NCI-H2107 treated with DMSO at 0.1 percent for 48 hours (cell line): ENCODE measurements around the gene LZTR1.
"Not testable (repeated sequence)": the region's sequence is repeated elsewhere in the genome, so short reads cannot be mapped to it uniquely, and the experiment has no call there.

Experiments used
- DNase-seq: peaks from one replicate; lab custom pipeline; 2025; ENCODE audit not compliant: unreplicated experiment; lab: John Stamatoyannopoulos, UW

The LZTR1 gene

GRCh38 chr22:20981787-20982562, at the start of gene LZTR1:
Gene LZTR1 (plus strand): TSS chr22:20982297. CDS start chr22:20982372, 75 bp downstream.
- no peak for DNase-seq

DNA sequence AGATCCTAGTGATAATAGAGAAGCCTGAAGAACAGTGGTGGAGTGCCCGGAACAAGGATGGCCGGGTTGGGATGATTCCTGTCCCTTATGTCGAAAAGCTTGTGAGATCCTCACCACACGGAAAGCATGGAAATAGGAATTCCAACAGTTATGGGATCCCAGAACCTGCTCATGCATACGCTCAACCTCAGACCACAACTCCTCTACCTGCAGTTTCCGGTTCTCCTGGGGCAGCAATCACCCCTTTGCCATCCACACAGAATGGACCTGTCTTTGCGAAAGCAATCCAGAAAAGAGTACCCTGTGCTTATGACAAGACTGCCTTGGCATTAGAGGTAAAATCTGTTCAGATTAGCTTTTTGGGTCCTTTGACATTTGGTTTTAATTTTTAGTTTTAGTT, 48.2 kb upstream of the LZTR1 start:
- DNase-seq: no peak

GRCh38 chr22:20935049-20935448, 47.0 kb upstream of the LZTR1 start:
- not testable (repeated sequence) for DNase-seq

DNA sequence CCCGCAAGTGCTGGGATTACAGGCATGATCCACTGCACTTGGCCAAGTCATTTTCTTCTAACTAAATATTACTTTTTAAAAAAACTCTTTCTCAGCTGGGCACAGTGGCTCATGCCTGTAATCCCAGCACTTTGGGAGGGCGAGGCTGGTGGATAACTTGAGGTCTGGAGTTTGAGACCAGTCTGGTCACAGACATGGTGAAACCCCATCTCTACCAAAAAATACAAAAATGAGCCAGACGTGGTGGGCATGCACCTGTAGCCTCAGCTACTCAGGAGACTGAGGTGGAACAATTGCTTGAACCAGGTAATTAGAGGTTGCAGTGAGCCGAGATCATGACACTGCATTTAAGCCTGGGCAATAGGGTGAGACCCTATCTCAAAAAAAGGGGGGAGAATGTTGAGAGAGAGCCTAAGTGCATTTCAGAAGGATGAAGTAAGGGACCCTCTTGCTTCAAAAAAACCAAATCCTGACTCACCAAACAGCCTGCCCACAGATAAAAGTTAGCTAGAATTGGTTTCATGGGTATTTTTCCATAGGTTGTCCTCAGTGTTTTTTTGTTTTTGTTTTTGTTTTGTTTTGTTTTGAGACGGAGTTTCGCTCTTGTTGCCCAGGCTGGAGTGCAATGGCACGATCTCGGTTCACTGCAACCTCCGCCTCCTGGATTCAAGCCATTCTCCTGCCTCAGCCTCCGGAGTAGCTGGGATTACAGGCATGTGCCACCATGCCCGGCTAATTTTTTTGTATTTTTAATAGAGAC, 46.1 kb upstream of the LZTR1 start:
- DNase-seq: not testable (repeated sequence)

- DNase-seq: no peak
Measured at GRCh38 chr22:20937031-20937793, 44.9 kb upstream of the LZTR1 start.

- no peak for DNase-seq
Measured at GRCh38 chr22:20937794-20938671, 44.1 kb upstream of the LZTR1 start.

DNA sequence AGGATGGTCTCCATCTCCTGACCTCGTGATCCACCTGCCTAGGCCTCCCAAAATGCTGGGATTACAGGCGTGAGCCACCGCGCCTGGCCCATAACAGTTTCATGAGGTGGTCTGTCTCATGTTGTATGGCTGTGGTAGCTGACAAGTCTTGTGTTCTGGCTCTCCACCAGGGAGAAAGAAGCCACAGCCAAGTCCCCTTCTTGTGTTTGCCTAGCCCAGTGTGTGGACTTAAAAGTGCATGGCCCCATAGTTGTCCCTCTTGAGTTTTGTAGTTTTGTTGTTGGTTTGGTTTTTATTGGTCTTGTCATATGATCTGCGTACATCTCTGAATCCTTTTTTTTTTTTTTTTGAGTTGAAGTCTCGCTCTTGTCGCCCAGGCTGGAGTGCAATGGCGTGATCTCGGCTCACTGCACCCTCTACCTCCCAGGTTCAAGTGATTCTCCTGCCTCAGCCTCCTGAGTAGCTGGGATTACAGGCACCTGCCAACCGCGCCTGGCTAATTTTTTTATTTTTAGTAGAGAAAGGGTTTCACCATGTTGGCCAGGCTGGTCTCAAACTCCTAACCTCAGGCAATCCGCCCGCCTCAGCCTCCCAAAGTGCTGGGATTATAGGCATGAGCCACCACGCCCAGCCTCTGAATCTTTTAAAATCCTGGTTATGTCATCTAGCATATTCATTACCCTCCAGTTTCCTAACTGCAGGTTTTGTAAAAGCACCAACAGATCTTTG, 42.5 kb upstream of the LZTR1 start:
- DNase-seq: not testable (repeated sequence)

GRCh38 chr22:20940186-20940651, 41.9 kb upstream of the LZTR1 start:
- no peak for DNase-seq

- DNase-seq: no peak
Measured at GRCh38 chr22:20940904-20941385, 41.2 kb upstream of the LZTR1 start.

DNA sequence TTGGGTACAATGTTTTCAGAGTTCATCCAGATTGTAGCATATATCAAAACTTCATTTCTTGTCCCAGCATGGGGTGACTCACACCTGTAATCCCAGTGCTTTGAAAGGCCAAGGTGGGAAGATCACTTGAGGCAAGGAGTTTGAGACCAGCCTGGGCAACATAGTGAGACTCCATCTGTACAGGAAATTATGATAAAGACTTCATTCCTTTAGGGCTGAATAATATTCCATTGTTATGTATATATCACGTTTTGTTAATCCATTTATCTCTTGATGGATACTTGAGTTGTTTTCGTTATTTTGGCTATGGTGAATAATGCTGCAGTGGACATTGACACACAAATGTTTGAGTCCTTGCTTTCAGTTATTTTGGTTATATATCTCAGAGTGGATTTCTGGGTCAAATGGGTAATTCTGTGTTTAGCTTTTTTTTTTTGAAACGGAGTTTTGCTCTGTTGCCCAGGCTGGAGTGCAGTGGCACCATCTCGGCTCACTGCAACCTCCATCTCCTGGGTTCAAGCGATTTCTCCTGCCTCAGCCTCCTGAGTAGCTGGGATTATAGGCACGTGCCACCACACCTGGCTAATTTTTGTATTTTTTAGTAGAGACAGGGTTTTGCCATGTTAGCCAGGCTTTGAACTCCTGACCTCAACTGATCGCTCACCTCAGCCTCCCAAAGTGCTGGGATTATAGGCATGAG, 39.7 kb upstream of the LZTR1 start:
- not testable (repeated sequence) for DNase-seq

DNA sequence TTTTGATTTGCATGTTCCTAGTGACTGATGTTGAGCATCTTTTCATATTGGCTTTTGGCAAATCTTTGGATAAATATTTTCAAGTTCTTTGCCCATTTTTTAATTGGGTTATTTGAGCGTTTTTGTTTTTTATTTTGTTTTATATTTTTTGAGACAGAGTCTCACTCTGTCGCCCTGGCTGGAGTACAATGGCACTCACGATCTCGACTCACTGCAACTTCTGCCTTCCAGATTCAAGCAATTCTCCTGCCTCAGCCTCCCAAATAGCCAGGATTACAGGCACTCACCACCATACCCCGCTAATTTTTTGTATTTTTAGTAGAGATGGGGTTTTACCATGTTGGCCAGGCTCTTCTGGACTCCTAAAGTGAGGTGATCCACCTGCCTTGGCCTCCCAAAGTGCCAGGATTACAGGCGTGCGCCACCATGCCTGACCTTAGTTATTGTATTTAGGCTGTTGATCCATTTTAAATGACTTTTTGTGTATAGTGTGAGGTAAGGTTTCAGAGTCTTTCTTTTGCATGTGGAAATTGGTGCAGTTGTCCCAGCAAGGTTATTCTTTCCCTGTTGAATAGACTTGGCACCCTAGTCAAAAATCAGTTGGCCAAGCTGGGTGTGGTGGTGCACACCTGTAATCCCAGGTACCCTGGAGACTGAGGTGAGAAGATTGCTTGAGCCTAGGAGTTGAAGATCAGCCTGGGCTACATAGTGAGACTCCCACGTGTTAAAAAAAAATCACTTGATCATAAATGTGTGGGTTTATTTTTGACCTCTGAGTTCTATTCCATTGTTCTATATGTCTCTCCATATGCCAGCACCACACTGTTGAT, 38.8 kb upstream of the LZTR1 start:
- DNase-seq: no peak

DNA sequence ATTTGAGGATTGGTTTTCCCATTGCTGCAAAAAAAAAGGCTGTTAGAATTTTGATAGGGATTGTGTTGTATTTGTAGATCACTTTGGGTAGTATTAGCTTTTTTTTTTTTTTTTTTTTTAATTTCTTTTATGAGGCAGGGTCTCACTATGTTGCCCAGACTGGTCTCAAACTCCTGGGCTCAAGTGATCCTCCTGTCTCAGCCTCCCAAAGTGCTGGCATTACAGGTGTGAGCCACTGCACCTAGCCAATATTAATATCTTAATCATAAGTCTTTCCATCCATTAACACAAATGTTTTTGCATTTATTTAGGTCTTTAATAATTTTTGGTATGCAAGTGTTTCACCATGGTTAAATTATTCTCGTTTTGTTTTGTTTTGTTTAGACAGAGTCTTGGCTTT, 38.1 kb upstream of the LZTR1 start:
- no peak for DNase-seq

- no peak for DNase-seq
Measured at GRCh38 chr22:20945578-20945934, 36.5 kb upstream of the LZTR1 start.

DNA sequence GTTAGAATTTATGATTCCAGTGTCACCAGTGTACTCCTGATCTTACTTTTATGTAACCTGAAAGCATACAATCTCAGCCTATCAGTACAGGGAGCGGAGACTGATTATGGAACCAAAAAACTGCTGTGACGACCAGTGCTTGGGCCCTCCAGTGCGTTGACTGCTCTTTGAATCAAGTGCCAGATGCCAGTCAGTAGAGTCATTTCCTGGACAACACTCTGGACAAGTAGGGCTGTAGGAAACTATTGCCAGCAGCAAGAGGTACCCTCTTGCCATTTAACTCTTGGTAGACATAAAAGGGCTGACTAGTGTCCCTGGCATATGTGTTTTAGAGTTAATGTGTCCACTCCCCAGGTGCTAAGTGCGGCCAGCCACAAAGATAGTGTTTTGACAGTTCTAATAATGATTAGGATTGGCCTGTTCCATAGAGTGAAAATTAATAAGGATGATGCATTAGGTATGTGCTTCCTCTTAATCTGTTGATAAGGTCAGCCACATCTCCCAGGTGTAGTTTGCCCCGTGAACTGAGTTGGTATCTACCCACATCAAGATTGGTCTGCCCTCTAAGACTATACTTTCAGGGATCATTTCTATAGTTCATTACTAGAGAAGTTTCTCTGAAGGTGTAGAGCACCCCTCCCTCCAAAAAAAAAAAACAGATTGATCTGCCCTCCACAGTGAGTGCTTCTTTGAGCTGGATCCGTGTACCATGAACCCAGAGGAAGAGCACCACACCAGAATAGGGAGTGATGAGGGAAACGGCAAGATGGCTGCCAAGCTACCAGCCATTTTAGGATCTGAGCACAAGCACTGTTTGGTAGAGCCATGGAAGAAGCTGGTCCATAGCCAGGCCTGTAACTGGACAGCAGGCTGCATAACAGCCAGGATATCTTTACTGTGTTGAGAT, 35.8 kb upstream of the LZTR1 start:
- DNase-seq: no peak

DNA sequence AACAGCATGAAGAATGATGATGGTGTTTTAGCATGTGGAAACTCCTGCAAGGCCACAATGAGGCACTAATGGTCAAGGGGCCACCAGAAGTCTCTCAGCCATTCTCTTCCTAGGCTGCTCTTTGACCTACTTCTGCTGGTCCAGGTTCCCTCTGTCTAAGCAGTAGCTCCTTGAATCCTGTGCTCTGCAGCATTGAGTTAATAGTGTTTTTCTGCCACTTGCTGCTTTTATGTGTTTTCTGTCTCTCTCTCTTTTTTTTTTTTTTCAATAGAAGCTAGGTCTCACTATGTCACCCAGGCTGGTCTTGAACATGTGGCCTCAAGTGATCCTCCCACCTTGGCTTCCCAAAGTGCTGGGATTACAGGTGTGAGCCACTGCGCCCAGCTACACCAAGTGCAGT, 35.1 kb upstream of the LZTR1 start:
- DNase-seq: no peak

DNA sequence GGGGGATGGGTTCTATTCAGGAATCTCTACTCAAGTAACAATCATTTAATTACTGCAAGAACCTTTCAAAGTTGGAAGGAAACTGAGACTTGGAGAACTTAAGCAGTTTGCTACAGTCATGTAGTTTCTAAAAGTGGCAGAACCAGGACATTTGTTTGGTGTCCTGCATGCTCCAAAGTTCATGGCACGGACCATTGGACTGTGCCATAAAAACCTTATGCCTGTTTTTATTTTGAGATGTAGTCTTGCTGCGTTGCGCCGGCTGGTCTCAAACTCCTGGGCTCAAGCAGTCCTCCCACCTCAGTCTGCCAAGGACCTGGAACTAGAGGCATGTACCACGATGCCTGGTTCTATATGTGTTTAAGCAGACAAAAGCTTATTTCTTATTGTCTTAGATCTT, 33.6 kb upstream of the LZTR1 start:
- DNase-seq: no peak

- no peak for DNase-seq
Measured at GRCh38 chr22:20948989-20949388, 33.1 kb upstream of the LZTR1 start.
